Left renal pelvis (tissue), 4 donors: ENCODE measurements around the gene ASIP. TPM values are rescaled to one million over a fixed set of nuclear protein-coding genes. Genes with fewer than 3 reads are reported as not detected.
A peak's percentile ranks its signal among the peaks of the same experiment; 100 is the strongest.
"Not testable (repeated sequence)": the region's sequence is repeated elsewhere in the genome, so short reads cannot be mapped to it uniquely, and the experiment has no call there.

Experiments
- DNase-seq, 4 donors: peaks; one replicate each; pipeline ENCODE4 v3.0.0-alpha.2; 2013; ENCODE audit warnings: low read depth in 4 of 4, low spot score in 3 of 4
- polyA plus RNA-seq, 4 donors: library from polyadenylated mRNA; unstranded; fragments of 120-200 nt; gene quantifications; one replicate each; pipeline ENCODE4 v1.2.1, GENCODE V29; 2013; ENCODE audit not compliant: insufficient read length in 4 of 4

Gene ASIP
- under 1 TPM in 2 of 4 donors, not detected in 2; 0.22 to 0.52 TPM for polyA plus RNA-seq

- no peak for DNase-seq
Measured at GRCh38 chr20:34240693-34241615, at the start of gene ASIP. ASIP (plus strand) TSS chr20:34241423; CDS start chr20:34260375, 18,952 bp downstream.

DNA sequence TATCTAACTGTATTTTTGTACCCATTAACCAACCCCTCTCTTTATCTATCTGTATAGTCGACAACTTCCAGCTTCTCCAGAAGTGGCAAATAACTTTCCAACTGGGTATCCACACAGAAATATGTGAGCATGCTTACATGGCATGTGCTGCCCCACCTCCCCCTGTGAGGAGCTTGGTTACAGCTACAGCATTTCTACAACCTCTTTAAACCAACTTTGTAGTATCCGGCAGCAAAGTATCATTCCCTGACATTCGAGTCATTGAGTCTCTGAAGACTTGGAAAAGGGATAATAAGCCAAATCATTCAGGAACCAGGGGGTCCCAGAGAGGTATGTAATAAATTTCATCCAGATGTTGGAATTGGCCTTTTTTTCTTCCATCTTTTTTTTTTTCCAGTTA, 48.2 kb upstream of the ASIP start:
- no peak for DNase-seq

DNA sequence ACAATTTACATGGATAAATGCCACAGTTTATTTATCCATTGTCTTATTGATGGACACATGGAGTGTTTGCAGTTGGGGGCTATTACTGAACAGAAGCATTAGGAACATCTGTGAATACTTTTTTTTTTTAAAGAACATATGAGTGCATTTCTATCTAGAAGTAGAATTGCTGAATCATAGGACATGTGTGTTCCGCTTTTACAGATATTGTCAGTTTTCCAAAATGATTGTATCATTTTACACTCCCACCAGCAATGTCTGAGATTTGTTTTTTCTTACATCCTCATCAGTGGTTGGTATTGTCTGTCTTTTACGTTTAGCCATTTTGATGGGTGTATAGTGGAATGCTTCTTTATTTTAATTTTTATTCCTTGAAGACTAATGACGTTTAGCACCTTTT, 42.0 kb upstream of the ASIP start:
- DNase-seq = no peak

GRCh38 chr20:34200023-34200422, 41.2 kb upstream of the ASIP start:
- DNase-seq = no peak

- DNase-seq = no peak
Measured at GRCh38 chr20:34201531-34201930, 39.7 kb upstream of the ASIP start.

DNA sequence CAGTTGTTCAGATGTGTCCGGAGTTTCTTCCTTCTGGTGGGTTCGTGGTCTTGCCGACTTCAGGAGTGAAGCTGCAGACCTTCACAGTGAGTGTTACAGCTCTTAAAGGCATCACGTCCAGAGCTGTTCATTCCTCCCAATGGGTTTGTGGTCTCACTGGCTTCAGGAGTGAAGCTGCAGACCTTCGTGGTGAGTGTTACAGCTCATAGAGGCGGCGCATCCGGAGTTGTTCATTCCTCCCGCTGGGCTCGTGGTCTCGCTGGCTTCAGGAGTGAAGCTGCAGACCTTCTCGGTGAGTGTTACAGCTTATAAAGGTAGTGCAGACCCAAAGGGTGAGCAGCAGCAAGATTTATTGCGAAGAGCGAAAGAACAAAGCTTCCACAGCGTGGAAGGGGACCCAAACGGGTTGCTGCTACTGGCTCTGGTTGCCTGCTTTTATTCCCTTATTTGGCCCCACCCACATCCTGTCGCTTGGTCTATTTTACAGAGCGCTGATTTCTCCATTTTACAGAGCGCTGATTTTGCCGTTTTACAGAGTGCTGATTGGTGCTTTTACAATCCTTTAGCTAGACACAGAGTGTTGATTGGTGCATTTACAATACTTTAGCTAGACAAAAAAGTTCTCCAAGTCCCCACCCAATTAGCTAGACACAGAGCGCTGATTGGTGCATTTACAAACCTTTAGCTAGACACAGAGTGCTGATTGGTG, 35.9 kb upstream of the ASIP start:
- DNase-seq = not testable (repeated sequence)

DNA sequence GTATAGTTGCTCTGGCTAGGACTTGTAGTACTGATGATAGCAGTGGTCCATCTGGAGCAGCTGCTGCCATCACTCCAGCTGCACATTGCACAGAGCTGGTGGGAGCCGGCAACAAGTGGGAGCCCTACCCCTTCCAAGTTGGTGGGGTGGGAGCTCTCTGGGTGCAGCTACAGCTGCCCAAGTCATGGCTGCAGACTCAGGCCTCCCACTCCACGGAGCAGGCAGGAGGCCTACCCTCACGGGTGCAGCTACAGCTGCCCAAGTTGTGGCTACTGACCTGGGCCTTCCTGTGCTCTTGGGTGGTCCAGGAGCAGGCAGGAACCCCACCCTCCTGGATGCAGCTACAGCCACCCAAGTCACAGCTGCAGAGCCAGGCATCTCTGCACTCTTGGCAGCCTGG, 32.1 kb upstream of the ASIP start:
- DNase-seq = no peak

- no peak for DNase-seq
Measured at GRCh38 chr20:34210271-34210670, 31.0 kb upstream of the ASIP start.

GRCh38 chr20:34211591-34211990, 29.6 kb upstream of the ASIP start:
- no peak for DNase-seq

- no peak for DNase-seq
Measured at GRCh38 chr20:34213213-34213612, 28.0 kb upstream of the ASIP start.

- peak; percentile 43 to 57 (median 50) for DNase-seq
Measured at GRCh38 chr20:34215711-34216381, 25.4 kb upstream of the ASIP start.

DNA sequence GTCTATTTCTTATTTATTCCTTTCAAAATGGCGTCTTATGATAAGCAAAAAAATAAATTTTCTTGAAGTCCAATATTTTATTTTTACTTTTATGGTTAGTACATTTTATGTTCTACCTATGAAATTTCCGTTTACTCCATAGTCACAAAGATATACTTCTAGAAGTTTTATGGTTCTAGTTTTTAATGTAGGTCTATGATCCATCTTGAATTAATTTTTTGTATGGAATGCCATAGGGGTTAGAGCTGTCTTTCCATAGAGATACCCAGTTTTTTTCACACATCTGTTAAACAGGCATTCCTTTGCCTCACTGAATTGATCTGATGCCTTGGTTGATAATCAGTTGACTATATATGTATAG, 24.9 kb upstream of the ASIP start:
- no peak for DNase-seq

- no peak for DNase-seq
Measured at GRCh38 chr20:34220561-34220960, 20.7 kb upstream of the ASIP start.

DNA sequence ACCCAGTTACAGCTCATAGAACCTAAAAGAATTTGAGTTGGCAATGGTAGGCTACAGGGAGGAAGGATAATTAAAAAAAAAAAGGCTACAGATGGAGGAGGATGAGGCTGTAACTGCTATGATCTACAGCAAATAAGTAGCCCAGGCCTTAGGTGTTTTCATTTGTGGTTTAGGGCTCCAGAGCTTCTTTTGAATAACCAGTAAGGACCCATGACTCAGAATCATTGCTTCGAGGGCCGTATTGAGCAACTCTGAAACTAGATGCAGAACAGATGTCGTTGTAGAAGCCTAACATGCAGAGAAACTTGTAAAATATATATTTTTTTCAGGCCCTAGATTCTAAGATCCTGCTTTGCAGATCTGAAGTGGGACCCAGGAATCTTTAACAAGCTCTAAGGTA, 19.0 kb upstream of the ASIP start:
- no peak for DNase-seq

GRCh38 chr20:34224251-34224650, 17.0 kb upstream of the ASIP start:
- DNase-seq = not testable (repeated sequence)

- DNase-seq = no peak
Measured at GRCh38 chr20:34231634-34232033, 9.6 kb upstream of the ASIP start.

DNA sequence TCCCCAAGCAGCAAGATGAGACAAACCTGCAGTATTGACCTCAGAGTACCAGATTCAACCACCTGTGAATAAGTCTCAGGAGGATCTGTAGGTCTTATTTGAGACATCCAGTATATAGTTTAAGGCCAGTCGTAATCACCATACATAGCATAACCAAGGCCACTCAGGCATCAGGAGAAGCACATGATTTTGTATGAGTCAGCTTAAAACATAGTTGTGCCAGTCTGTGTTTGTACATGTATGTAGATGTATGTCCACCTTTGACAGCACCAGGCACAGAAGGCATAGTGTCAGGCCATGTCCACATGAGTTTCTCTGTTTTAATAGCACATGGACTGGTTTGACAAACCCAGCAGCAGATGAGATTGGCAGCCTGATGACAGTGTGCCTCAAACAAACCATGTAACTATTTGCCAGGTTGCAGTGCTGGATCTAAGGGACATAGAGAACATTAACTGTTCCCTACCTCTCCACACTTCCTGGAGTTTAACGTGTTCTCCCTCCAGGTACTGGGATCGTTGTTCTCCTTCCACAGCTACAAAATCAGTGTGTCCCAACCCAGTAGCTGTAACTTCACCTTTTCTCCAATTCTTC, 8.6 kb upstream of the ASIP start:
- DNase-seq = no peak

GRCh38 chr20:34233687-34234086, 7.5 kb upstream of the ASIP start:
- no peak for DNase-seq

DNA sequence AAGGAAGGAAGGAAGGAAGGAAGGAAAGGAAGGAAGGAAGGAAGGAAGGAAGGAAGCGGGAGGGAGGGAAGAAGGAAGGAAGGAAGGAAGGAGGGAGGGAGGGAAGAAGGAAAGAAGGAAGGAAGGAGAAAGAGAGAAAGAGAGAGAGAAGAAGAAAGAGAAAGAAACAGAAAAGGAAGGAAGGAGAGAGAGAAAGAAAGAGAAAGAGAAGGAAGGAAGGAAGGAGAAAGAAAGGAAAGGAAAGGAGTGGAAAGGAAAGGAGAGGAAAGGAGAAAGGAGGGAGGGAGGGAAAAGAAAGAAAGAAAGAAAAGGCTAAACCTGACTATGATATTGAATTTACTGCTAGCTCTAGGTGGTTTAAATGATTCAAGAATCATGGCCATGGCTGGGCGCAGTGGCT, 5.3 kb upstream of the ASIP start:
- DNase-seq = no peak

DNA sequence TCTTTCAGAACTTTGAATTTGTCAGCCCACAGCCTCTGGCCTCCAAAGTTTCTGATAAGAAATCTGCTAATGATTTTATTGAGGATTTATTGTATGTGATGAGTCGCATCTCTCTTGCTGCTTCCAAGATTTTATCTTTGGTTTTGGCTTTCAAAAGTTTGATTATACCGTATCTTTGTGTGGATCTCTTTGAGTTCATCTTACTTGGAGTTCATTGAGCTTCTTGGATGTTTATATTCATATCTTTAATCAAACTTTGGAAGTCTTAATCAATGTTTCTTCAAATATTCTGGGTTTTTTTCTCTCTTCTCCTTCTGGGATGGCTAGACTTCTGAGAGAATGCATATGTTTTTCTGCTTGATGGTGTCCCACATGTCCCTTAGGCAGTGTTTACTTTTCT, 3.3 kb upstream of the ASIP start:
- no peak for DNase-seq

GRCh38 chr20:34240121-34240520, 1.1 kb upstream of the ASIP start:
- DNase-seq = no peak
